ENCODE measurements around the gene C18orf54.

The C18orf54 gene

DNA sequence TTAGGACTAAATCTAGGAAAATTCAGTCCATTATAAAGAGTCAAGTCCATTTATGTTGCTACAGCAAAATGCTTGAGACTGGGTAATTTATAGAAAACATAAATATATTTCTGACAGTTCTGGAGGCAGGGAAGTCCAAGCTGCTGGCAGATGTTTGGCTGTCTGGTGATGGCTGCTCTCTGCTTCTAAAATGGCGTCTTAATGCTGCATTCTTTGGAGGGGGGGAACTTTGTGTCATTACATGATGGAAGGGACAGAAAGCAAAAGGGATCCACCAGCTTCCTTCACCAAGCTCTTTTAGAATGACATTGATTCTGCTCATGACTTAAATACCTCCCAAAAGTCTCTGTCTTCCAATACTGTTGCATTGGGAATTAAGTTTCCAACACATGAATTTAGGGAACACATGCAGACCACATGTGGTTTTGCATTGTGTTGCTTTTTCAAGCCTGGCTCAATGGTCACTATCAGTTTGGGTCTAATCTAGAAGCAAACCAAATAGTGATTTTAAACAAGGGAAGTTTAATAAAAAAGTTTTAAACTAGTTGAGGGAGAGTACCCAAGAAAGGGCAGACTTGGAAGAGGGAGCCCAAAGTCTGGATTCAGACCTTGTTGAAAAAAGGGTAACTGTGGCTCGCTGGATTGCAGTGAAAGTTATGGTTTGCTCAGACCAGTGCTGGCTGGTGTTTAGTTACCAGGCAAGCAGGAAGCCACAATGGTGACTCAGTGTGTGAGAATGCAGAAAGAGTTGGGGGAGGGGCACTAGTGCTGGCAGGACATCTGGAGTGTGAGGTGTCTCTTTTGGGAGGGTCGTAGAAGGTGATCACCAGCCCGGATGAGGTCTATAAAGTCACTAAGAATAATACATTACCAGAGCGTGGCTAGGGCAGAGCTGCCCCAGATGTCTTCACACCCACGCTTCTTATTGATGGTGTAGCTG is 30.8 kb downstream of the C18orf54 start:
- H3K27me3 ChIP-seq (ENCODE audit: control insufficient read depth in 1 of 2, insufficient read depth in 2 of 2, low read length in 2 of 2): no peaks in the 10 kb centered on the region
- H3K9me3 ChIP-seq (ENCODE audit: low read length): no peaks in the 10 kb centered on the region
- H3K36me3 ChIP-seq (ENCODE audit: insufficient read depth, low read length): no peaks in the 10 kb centered on the region
- H3K27ac ChIP-seq (ENCODE audit: low read depth, low read length): no peak overlapping the region
- H3K4me3 ChIP-seq (ENCODE audit: low read depth in 1 of 2, low read length in 2 of 2): no peak overlapping the region
- no peak overlapping the region for H3K9ac ChIP-seq (ENCODE audit: low read length)
- no peaks in the 10 kb centered on the region for H3K4me1 ChIP-seq (ENCODE audit: insufficient read depth, low read length)

DNA sequence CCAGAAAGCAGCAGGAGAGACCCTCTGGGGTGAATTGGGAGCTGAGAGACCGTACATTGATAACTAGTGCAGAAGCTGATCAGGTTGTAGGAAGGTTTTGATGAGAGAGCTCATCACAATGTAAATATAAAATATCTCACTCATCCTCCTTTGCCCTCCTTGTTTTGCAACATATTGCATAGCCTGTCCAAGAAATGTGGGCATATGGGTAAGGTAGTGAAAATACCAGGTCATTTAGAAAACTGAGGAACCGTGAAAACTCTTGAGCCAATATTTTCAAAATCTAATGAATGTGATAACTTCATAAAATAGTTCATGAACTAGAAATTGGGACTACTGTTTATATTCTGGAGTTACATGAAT is 31.4 kb downstream of the C18orf54 start:
- Histone ChIP-seq H3K9ac (ENCODE audit: low read length) (no peak overlapping the region), H3K4me1 (ENCODE audit: insufficient read depth, low read length) (no peaks in the 10 kb centered on the region), H3K36me3 (ENCODE audit: insufficient read depth, low read length) (no peaks in the 10 kb centered on the region), H3K9me3 (ENCODE audit: low read length) (no peaks in the 10 kb centered on the region), H3K27me3 (ENCODE audit: control insufficient read depth in 1 of 2, insufficient read depth in 2 of 2, low read length in 2 of 2) (no peaks in the 10 kb centered on the region), H3K27ac (ENCODE audit: low read depth, low read length) (no peak overlapping the region), H3K4me3 (ENCODE audit: low read depth in 1 of 2, low read length in 2 of 2) (no peak overlapping the region)

DNA sequence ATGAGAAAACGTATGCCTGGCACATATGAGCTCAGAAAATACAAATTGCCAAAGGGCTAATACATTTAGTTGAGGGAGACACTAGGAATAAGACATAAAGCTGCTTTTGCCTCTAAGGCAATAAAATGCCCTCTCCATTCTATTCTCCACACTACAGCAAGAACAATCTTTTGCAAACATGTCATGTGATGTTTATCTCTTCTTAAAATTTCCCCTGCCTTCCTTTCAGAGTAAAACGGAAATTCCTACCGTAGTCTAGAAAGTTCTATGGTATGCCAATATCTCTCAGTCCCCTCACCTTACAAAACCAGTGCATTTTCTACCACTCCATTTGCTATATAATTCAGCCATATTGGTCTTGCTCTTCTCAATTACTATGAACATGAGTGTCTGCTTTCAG is 33.1 kb downstream of the C18orf54 start:
- no peaks in the 10 kb centered on the region for H3K4me1 ChIP-seq (ENCODE audit: insufficient read depth, low read length)
- H3K27ac ChIP-seq (ENCODE audit: low read depth, low read length): no peak overlapping the region
- H3K36me3 ChIP-seq (ENCODE audit: insufficient read depth, low read length): no peaks in the 10 kb centered on the region
- H3K9ac ChIP-seq (ENCODE audit: low read length): no peak overlapping the region
- H3K27me3 ChIP-seq (ENCODE audit: control insufficient read depth in 1 of 2, insufficient read depth in 2 of 2, low read length in 2 of 2): no peaks in the 10 kb centered on the region
- H3K9me3 ChIP-seq (ENCODE audit: low read length): no peaks in the 10 kb centered on the region
- H3K4me3 ChIP-seq (ENCODE audit: low read depth in 1 of 2, low read length in 2 of 2): no peak overlapping the region

DNA sequence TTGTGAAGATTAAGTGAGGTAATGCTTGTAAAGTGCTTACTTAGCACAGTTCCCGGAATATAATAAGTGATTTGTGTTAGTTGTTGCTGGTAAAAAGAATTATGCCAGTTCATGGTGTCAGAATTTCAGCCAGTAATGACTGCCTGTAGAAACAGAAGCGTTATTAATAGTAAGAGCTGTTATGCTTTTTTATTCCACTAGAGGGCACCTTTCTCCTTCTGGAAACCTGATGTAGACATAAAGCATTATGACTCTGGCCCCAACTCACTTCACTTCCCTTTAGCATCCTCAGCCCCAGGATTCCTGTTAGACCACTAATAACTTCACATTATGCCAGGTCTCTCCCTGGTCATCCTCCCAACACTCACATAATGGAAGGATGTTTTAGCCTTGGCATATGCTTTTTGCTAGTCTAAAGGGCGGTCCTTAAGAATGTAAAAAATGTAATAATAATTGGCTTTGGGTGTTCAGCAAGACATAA is 34.9 kb downstream of the C18orf54 start:
- no peaks in the 10 kb centered on the region for H3K4me1 ChIP-seq (ENCODE audit: insufficient read depth, low read length)
- no peaks in the 10 kb centered on the region for H3K27me3 ChIP-seq (ENCODE audit: control insufficient read depth in 1 of 2, insufficient read depth in 2 of 2, low read length in 2 of 2)
- H3K9ac ChIP-seq (ENCODE audit: low read length): no peak overlapping the region
- H3K36me3 ChIP-seq (ENCODE audit: insufficient read depth, low read length): no peaks in the 10 kb centered on the region
- no peak overlapping the region for H3K27ac ChIP-seq (ENCODE audit: low read depth, low read length)
- no peaks in the 10 kb centered on the region for H3K9me3 ChIP-seq (ENCODE audit: low read length)
- no peak overlapping the region for H3K4me3 ChIP-seq (ENCODE audit: low read depth in 1 of 2, low read length in 2 of 2)

DNA sequence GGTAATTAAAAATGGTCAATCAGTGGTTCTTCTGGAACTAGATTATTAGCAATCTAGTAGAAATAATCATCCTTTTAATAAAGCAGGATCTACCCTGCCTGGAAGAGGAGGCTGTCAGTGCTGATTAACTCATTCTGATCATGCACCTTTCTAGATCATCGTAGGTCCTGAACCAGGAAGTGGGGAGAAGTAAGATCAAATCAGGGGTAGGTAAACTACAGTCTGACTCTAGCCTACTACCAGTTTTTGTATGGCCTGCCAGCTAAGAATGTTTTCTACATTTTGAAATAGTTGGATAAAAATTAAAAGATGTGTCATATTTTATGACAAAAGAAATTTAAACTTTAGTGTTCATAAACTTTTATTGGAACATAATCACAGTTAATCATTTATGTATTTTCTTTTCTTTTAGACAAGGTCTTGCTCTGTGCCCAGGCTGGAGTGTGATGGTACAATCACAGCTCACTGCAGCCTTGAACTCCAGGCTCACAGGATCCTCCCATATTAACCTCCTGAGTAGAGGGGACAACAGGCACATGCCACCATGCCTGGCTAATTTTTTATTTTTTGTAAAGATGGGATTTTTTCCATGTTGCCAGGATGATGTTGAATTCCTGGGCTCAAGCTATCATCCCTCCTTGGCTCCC is 36.1 kb downstream of the C18orf54 start:
- no peak overlapping the region for H3K4me3 ChIP-seq (ENCODE audit: low read depth in 1 of 2, low read length in 2 of 2)
- no peaks in the 10 kb centered on the region for H3K27me3 ChIP-seq (ENCODE audit: control insufficient read depth in 1 of 2, insufficient read depth in 2 of 2, low read length in 2 of 2)
- no peaks in the 10 kb centered on the region for H3K36me3 ChIP-seq (ENCODE audit: insufficient read depth, low read length)
- no peaks in the 10 kb centered on the region for H3K4me1 ChIP-seq (ENCODE audit: insufficient read depth, low read length)
- H3K9me3 ChIP-seq (ENCODE audit: low read length): no peaks in the 10 kb centered on the region
- H3K9ac ChIP-seq (ENCODE audit: low read length): no peak overlapping the region
- no peak overlapping the region for H3K27ac ChIP-seq (ENCODE audit: low read depth, low read length)

DNA sequence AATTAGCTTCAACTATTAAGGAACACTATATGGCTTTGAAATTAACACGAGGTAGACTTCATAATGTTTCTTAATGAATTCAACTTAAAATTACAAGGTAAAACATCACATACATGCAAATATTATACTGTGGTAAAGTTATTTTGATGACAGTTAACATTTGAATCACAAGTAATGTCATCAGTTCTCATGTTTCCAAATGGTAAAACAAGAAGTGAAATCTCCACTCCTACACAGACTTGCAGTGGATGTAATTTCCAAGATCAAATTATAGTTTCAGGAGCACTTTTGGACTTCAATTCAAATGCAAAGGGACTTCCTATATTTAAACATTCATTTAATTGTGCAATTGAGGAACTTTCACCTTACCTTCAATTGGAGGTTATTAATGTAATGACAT is 39.1 kb downstream of the C18orf54 start:
- Histone ChIP-seq H3K4me1 (ENCODE audit: insufficient read depth, low read length) (no peaks in the 10 kb centered on the region), H3K9me3 (ENCODE audit: low read length) (no peaks in the 10 kb centered on the region), H3K4me3 (ENCODE audit: low read depth in 1 of 2, low read length in 2 of 2) (no peak overlapping the region), H3K27me3 (ENCODE audit: control insufficient read depth in 1 of 2, insufficient read depth in 2 of 2, low read length in 2 of 2) (no peaks in the 10 kb centered on the region), H3K9ac (ENCODE audit: low read length) (no peak overlapping the region), H3K27ac (ENCODE audit: low read depth, low read length) (no peak overlapping the region), H3K36me3 (ENCODE audit: insufficient read depth, low read length) (no peaks in the 10 kb centered on the region)

DNA sequence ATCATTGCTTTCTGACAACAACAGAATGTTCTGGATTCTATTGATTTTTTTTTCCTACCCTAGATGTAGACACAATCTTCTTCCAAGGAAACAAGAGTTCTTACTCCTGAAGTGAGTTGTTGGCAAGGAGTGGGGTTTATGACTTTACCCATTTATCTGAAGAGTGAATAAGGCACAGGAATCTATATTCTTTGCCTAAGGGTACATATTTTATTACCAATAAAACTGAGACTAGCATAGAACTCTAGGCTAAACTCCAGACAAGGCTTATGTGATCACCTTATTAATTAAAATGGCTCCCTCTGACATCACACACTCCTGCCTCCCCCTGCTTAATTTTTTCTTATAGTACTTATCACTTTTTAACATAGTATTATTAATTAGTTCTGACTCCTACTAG is 47.6 kb downstream of the C18orf54 start:
- H3K27me3 ChIP-seq (ENCODE audit: control insufficient read depth in 1 of 2, insufficient read depth in 2 of 2, low read length in 2 of 2): no peaks in the 10 kb centered on the region
- no peak overlapping the region for H3K27ac ChIP-seq (ENCODE audit: low read depth, low read length)
- H3K4me3 ChIP-seq (ENCODE audit: low read depth in 1 of 2, low read length in 2 of 2): no peak overlapping the region
- H3K4me1 ChIP-seq (ENCODE audit: insufficient read depth, low read length): no peaks in the 10 kb centered on the region
- H3K36me3 ChIP-seq (ENCODE audit: insufficient read depth, low read length): no peaks in the 10 kb centered on the region
- no peak overlapping the region for H3K9ac ChIP-seq (ENCODE audit: low read length)
- H3K9me3 ChIP-seq (ENCODE audit: low read length): no peaks in the 10 kb centered on the region

DNA sequence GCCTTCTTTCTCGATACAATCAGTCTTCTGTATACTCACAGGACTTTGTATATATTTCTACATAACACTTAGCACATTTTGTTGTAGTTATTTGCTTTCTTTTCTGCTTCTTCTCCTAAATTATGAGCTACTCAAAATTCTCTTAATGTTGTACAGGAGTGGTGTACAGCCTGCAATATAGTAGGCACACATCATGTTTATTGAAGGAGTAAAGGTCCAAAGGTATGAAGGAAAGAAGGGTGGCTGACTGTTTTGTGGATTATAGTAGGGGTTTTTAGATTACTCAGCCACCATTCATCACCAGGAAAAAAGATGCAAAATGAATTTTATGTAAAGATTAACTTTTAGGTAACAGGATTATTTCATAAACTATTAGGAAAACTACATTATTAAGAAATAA is 54.1 kb downstream of the C18orf54 start:
- H3K27me3 ChIP-seq (ENCODE audit: control insufficient read depth in 1 of 2, insufficient read depth in 2 of 2, low read length in 2 of 2): no peaks in the 10 kb centered on the region
- H3K9me3 ChIP-seq (ENCODE audit: low read length): no peaks in the 10 kb centered on the region
- no peak overlapping the region for H3K4me3 ChIP-seq (ENCODE audit: low read depth in 1 of 2, low read length in 2 of 2)
- H3K27ac ChIP-seq (ENCODE audit: low read depth, low read length): no peak overlapping the region
- H3K9ac ChIP-seq (ENCODE audit: low read length): no peak overlapping the region
- H3K4me1 ChIP-seq (ENCODE audit: insufficient read depth, low read length): no peaks in the 10 kb centered on the region
- no peaks in the 10 kb centered on the region for H3K36me3 ChIP-seq (ENCODE audit: insufficient read depth, low read length)

DNA sequence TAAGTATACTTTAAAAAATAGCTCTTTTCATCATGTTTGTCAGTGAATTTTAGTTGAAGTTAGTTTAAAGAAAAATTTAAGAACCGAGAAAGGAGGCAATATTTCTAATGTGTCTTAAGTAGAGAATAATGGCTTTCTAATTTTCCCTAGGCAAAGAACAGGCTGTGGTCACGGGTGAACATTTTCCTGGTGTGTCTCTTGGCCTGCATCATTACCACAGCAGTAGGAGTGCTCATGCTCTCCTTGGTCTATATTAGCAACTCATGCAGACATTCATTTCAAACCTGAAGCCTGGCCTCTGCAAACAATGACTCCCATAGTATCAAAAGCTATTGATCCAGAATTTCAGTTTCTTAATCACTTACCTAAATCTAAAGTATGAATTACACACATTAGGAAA is 57.4 kb downstream of the C18orf54 start:
- H3K9me3 ChIP-seq (ENCODE audit: low read length): no peaks in the 10 kb centered on the region
- H3K9ac ChIP-seq (ENCODE audit: low read length): no peak overlapping the region
- no peaks in the 10 kb centered on the region for H3K36me3 ChIP-seq (ENCODE audit: insufficient read depth, low read length)
- H3K27me3 ChIP-seq (ENCODE audit: control insufficient read depth in 1 of 2, insufficient read depth in 2 of 2, low read length in 2 of 2): no peaks in the 10 kb centered on the region
- no peak overlapping the region for H3K4me3 ChIP-seq (ENCODE audit: low read depth in 1 of 2, low read length in 2 of 2)
- H3K27ac ChIP-seq (ENCODE audit: low read depth, low read length): no peak overlapping the region
- no peaks in the 10 kb centered on the region for H3K4me1 ChIP-seq (ENCODE audit: insufficient read depth, low read length)

DNA sequence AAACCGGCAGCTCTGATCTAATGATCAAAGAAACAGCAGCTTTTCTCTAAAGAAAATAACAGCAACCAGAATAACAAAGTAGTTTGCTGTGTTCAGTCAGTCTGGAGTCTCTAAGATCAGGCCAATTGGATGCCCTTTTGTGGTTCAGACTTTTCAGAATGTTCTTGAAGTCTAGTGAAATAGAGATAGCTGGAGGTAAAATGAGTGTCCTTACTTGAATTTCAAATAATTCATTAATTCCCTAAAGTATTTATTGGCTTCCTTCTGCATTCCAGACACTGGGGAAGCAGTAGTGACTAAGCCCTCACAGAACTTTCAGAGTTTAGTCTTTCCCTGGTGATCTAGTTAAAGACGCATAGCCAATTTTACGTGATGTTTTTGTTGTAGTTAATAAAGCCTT is 58.7 kb downstream of the C18orf54 start:
- no peaks in the 10 kb centered on the region for H3K9me3 ChIP-seq (ENCODE audit: low read length)
- no peaks in the 10 kb centered on the region for H3K36me3 ChIP-seq (ENCODE audit: insufficient read depth, low read length)
- no peaks in the 10 kb centered on the region for H3K27me3 ChIP-seq (ENCODE audit: control insufficient read depth in 1 of 2, insufficient read depth in 2 of 2, low read length in 2 of 2)
- H3K4me3 ChIP-seq (ENCODE audit: low read depth in 1 of 2, low read length in 2 of 2): no peak overlapping the region
- H3K9ac ChIP-seq (ENCODE audit: low read length): no peak overlapping the region
- no peak overlapping the region for H3K27ac ChIP-seq (ENCODE audit: low read depth, low read length)
- no peaks in the 10 kb centered on the region for H3K4me1 ChIP-seq (ENCODE audit: insufficient read depth, low read length)

DNA sequence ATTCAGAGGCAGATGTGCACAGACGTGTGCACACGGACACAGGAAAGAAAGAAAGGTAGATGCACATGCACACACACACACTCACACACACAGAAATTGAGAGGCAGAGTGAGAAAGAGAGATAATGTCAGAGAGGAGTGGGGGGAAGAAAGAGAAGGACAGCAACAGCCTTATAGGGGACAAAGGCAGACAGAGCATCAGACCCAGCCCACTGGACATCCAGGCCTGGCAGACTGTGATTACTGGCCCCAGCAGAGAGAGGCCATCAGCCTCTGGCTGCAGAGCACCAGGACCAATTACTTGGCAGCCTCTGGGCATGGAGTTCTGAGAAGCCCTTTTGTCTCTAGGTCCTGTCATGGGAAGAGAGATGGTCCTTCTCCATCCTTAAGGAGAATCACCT is 66.1 kb downstream of the C18orf54 start:
- Histone ChIP-seq H3K4me3 (ENCODE audit: low read depth in 1 of 2, low read length in 2 of 2) (no peak overlapping the region), H3K4me1 (ENCODE audit: insufficient read depth, low read length) (no peaks in the 10 kb centered on the region), H3K36me3 (ENCODE audit: insufficient read depth, low read length) (no peaks in the 10 kb centered on the region), H3K27me3 (ENCODE audit: control insufficient read depth in 1 of 2, insufficient read depth in 2 of 2, low read length in 2 of 2) (no peaks in the 10 kb centered on the region), H3K9ac (ENCODE audit: low read length) (no peak overlapping the region), H3K27ac (ENCODE audit: low read depth, low read length) (no peak overlapping the region), H3K9me3 (ENCODE audit: low read length) (no peaks in the 10 kb centered on the region)

Measured in muscle layer of colon (tissue), 2 donors.